NCI-H1048 (cell line): Measurements from ENCODE around the gene ABHD6.
"Not testable (repeated sequence)": the region's sequence is repeated elsewhere in the genome, so short reads cannot be mapped to it uniquely, and the experiment has no call there.

Experiments
- DNase-seq: peaks from one replicate; lab custom pipeline; 2025; lab: John Stamatoyannopoulos, UW

ABHD6 gene, protein sequence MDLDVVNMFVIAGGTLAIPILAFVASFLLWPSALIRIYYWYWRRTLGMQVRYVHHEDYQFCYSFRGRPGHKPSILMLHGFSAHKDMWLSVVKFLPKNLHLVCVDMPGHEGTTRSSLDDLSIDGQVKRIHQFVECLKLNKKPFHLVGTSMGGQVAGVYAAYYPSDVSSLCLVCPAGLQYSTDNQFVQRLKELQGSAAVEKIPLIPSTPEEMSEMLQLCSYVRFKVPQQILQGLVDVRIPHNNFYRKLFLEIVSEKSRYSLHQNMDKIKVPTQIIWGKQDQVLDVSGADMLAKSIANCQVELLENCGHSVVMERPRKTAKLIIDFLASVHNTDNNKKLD

DNA sequence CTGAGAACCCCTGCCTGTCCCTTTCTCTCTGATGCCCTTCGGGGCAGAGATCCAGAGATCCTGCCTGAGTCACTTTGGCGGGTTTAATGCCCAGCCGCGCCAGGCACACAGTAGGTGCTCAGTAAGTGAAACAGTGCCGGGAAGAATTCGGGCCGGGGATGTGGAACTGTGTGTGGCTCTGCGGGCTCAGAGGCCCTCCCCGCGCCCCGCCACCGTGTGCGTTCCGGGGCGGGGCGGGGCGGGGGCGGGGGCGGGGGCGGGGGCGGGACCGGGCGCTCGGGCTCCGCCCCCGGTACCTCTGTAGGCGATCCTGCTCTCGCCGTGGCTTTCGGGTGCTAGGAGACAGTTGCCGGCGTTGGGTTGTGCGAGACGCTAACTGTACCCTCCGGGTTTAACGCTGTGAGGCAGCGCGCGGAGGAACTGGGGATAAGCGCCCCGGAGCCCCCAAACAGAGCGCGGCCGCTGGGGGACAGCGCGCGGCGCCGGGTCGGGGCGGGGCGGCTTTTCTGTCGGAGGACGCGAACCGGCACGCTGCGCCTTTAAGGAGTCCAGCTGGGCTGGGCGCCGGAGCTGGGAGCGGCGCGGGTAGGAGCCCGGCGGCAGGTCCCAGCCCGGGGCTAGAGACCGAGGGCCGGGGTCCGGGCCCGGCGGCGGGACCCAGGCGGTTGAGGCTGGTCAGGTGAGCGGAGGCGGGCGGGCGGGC is at the start of gene ABHD6:
ABHD6 (plus strand) TSS at position 555 of the 703 bp plus-strand sequence. CDS start 18,795 bp downstream, outside the sequence.
- peak; percentile 32 for DNase-seq

DNA sequence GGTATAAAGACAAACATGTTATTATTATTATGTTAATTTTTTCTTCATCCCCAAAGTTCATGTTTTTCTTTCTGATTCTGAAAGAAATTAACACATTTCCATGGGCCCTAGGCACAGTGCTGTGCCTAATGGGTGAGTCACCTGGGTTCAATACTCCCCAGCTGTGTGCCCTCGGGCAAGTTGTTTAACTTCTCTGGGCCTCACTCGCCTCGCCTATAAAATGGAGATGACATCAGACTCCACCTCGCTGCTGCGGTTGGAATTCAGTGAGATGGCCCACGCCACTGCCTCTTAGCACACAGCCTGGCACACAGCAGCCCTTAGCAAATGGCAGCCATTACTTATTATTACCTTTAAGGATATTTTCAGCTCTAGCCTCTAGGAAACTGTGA is 49.4 kb upstream of the ABHD6 start:
- no peak for DNase-seq

DNA sequence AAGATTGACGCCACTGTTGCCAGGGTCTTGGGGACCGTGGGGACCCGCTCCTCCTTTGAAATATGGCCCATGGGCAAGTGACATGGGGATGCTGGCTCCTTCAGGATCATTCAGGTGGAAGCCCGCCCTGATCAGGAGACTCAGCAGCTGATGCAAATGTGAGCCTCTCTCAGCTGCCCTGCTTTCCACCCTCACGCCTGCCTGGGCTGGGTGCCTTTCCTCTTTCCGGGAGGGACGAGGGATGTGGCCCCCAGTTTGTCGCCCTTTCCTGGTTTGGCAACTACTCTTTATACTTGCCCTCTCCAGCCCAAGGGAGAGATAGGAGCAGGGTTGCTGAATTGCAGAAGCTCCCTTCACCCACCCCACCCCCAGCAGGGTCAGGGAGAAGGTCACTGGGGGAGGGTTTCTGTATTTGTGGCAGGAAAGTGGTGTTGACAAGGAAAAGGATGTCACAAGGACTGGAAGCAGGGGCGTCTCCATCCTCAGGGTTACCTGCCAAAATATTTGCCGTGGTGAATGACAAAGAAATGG is 48.6 kb upstream of the ABHD6 start:
- no peak for DNase-seq

DNA sequence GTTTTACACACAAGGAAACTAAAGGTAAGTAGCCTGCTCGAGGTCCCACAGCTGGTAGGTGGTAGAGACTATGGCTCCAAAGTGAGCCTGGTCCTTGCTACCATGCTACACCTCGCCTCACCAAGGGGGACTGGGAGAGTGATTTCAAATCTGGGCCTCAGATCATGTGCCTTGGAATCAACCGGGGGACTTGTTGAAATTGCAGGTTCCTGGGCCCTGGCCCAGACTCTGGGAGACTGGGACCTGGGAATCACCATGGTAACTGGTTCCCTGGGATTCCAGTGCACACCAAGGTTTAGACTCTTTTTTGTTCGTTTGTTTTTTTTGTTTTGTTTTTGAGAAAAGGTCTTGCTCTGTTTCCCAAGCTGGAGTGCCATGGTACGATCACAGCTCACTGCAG is 47.9 kb upstream of the ABHD6 start:
- DNase-seq, result no peak

DNA sequence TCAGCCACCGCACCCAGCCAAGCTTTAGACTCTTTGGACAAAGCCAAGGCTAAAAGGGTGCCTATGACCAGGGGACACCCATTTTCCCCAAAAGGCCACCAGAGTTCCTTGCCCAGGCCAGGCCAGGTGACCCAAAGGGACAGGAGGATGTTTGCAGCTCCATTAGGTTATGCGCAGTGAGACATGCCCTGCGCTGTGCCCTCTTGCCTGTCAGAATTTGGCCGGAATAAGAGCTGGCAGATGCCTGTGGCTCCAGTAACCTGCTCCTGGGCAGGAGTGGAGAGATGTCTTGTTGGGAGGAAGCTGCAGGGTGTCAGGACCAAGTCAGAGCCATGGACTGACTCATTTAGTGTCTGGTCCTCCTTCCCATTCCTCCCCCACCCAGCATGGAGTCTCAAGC is 47.3 kb upstream of the ABHD6 start:
- no peak for DNase-seq

DNA sequence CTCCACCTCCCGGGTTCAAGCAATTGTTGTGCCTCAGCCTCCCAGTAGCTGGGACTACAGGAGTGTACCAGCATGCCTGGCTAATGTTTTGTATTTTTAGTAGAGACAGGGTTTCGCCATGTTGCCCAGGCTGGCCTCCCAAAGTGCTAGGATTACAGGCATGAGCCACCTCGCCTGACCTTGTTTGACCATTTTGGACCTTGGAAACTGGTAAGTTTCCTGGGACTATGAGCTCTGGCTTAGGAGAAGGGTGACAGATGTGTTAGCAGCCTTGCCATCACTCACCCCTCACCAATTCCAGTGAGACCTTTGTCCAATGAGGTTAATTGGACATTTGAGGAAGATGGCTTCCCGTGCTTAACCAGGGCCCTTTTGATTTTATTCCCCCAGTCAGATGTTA is 46.7 kb upstream of the ABHD6 start:
- no peak for DNase-seq

DNA sequence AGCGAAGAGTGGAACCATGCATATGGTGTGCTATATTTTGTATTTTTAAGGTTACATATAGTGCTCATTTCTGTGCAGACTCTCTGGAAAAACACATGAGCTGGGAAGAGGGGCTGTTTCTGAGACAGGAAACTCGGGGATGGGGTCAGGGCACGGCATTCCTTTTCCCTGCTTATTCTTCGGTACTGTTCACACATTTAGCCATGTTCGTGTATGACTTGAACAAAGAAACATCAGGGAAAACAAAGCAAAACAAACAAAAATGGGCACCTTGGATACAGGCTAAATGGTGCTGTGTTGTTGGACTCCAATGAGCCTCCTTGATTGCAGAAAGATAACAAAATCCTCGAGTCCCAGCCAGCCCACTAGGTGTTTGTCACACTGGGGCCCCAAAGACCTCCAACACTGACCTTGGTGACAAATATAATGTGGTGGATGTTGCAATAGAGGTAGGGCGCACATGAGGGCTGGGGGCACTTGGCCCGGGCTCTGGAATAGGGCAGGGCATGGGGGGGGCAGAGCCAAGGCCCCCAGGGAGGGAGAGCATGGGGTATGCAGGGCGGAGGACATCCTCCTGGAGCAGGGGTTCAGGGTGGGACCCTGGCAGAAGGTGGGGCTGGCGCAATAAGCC is 46.1 kb upstream of the ABHD6 start:
- no peak for DNase-seq

DNA sequence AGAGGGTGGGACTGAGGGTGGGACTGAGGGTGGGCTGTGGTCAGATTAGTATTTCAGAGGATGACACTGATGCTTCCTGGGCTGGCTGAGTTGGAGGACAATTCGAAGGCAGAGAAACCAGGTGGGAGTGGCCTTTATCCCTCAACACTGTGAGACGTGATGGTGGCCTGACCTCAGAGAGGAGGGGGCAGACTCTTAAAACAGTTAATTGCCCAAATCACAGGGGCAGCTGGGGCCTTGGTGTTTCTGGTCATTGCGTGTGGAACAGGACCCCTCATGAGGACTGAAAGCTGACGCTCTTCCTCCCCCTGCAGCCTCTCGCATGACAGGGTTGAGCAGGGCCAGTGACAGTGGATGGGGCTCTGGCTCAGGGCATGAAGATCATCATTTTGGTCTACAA is 45.5 kb upstream of the ABHD6 start:
- DNase-seq, result no peak

DNA sequence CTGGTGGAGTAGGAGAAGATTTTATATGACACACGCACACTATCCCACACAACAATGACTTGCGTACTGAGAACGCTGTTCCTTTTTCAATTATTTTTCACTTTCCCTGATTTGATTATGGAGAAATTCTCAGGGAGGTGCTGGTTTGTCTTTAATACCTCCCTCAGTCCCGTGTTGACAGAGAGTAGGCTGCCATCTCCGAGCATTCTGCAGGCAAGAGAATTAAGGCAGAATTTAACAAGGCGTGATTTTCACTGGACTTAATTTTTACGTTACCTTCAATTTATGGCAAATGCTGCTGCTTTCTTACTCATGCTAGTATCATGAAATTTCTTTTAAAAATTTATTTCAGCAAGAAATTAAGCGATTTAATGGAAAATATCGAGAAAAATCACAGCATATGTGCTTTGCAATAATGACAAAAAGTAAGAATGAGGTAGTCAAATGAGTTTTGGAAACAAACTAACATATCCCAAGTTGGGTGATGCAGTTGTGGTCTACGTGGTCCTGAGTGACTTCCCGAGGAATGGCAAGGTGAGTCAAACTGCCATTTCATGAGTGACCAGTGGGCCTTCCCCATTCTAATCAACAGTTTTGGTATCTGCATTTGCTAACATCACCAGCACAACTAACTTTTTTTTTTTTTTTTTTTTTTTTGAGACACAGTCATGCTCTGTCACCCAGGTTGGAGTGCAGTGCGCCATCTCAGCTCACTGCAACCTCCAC is 43.7 kb upstream of the ABHD6 start:
- DNase-seq, result no peak

DNA sequence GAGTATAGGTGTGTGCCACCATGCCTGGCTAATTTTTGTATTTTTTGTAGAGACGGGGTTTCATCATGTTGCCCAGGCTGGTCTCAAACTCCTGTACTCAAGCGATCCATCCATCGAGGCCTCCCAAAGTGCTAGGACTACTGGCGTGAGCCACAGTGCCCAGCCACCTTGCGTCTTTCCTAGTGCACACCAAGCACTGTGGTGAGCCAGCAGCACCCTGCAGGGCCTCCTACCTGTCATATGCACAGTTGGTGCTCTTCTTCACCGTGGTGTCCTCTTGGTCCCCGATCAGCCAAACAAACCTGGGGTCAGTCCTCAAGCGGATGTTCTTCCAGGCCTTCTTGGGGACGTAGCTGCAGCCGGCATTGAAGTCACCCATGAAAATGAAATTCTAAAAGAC is 40.0 kb upstream of the ABHD6 start:
- no peak for DNase-seq

DNA sequence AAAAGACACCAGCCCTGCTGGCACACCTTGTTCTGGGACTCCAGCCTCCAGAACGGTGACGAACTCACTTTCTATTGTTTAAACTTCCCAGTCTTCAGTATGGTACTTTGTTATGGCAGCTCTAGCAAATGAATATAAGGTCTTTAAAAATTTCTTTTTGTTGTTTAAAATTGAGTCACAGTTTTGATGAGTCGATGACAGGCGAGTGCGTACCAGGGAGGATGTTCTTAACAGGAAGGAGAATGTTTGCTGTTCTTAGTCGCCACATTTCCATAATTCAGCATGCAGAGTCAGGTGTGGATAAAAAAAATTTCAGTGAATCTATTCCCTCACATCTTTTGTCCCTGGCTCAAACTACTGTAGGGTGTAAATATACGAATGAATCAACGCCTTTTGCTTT is 39.2 kb upstream of the ABHD6 start:
- DNase-seq, result no peak

DNA sequence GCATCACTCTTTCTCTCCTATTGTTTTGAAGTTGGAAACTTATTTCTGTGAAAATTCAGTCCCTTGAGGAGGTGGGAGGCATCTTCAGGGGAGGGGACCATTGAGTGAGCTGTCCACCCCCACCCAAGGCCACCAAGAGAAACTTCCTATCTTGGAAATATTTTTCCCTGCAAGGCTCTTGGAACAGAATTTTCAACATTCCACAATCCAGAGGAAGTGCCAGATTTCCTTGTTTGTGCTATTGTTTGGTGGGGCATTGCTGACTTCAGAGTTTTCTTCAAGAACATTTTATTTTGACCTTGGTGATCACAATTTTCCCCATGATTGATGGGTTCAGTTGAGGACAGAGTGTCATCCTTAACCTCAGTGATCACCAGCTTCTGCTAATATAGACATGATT is 38.8 kb upstream of the ABHD6 start:
- DNase-seq, result no peak

DNA sequence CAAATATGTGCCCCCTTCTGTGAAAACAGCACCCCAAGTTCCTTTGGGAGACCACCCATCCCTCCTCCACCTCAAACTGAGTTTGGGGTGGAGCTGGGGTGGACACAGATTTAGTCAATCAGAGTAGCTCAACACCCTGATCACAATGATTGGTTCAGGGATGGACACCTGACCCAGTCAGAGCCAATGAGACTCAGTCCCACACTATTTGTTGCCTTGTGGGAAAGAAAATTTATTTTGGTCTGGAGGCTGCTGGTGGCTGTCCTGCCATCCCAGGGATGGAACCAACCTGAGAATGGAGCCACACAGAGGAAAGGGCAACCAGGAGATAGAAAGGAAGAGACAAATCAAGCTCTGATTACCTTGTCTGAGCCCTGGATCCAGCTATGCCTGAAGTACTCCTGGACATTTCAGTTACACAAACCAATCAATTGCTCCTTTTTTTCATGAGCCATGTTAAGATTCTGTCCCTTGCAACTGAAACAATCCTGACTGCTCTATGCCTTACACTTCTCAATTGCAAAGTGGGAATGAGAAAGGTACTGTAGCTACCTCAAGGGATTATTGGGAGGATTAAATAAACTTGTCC is 37.4 kb upstream of the ABHD6 start:
- no peak for DNase-seq

DNA sequence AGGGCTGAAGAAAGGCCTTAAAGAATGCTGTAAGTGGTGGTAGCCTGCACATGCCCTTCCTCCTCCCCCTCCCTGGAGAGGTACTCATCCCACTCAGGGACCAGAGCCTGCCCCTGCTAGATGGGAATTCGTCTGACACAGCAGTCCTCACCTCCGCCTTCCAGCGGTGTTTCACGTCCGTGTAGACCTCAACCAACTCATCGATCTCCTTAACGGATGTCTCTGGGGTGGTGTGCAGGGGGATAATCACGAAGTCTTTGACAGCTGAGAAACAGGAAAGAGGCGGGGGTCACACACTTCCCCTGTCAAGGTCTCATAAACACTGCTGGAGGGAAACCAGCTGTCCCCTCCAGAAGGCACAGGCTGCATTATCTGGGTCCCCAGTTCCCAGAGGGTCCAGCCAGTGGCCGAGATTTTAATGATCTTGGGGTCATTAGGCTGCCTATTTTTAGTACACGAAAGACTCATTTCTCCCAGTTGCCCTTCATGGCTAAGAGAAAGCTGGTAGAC is 36.7 kb upstream of the ABHD6 start:
- no peak for DNase-seq

DNA sequence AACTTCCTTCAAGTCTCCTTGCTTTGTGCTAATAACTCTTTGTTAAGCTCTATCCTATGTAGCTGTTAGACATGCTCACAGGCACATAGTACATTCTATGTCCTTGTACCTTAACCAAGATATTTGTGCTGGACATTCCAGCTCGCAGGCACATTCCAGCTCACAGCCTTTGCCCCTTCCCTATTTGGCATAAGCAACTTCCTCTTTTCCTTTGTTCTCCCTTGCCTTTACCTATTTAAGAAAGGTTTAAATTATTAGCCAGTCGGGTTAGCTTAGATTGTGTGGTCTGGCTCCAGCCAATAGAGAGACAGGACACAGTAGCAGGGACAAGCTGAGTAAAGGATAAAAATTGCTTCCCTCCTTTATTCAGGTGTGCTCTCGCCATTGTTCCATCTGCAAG is 36.1 kb upstream of the ABHD6 start:
- DNase-seq, result not testable (repeated sequence)

DNA sequence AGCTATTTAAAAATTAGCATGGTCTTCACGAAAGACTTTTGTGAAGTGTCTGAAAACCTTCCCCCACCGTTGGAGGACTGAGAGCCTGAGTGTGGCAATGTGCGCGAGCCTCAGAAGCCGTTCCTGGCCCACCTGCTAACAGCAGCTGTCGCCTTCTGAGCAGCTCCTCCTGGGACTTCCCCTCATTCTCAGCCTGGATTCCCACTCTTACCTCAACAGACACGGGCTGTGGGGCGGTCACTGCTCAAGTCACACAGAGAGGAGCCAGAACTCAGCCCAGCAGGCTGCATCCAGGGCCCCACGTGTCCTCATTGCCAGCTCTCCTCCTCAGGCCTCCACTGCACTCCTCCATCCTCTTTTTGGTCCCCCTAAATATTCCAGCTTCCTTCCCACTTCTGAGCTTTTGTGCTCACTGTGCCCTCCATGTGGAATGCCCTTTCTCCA is 34.7 kb upstream of the ABHD6 start:
- DNase-seq, result no peak

DNA sequence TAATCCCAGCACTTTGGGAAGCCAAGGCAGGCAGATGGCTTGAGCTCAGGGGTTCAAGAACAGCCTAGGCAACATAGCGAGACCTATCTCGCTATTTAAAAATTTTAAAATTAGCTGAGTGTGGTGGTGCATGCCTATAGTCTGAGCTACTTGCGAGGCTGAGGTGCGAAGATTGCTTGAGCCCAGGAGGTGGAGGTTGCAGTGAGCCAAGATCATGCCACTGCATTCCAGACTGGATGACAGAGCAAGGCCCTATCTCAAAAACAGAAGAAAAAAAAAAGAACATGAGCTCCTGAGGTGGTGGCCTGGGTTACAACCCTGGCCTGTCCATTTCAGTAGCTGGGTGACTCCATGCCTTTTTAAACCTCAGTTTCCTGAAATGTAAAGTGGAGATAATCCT is 34.1 kb upstream of the ABHD6 start:
- DNase-seq, result no peak

DNA sequence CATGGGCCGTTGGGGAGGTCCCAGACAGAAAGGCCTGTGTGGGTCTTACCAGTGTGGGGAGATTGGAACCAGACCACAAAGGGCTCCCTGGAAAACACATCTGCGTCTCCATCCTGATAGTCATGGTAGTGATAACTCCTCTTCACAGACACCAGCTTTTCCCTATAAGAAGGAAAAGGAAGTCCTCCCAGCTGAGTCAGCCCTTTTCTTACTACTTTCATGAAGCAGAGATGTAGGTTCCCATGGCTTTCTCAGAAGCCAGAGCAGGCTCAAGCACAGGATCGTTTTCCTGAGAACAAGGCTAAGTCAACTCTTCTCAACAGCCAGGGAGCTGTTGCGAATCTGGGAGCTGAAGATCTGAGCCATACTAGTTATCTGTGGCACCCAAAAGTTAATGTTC is 32.9 kb upstream of the ABHD6 start:
- no peak for DNase-seq

DNA sequence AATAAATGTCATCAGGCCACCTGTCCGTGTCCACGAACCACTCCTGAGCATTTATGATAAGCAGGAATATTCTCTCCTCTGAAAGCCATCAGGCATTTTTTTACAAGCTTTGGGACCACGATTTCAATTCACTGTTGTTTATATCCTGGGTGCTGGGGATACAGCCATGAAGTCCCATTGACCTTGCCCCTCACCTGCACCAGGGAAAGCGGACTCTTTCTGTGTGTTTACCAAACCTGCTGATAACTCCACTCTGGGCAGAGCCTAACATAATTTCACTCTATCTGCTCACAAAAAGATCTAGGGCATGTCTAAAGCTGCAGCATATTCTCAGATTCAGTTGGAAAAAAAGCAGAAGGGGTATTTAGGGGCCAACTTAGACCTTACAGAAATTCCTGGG is 31.6 kb upstream of the ABHD6 start:
- no peak for DNase-seq

DNA sequence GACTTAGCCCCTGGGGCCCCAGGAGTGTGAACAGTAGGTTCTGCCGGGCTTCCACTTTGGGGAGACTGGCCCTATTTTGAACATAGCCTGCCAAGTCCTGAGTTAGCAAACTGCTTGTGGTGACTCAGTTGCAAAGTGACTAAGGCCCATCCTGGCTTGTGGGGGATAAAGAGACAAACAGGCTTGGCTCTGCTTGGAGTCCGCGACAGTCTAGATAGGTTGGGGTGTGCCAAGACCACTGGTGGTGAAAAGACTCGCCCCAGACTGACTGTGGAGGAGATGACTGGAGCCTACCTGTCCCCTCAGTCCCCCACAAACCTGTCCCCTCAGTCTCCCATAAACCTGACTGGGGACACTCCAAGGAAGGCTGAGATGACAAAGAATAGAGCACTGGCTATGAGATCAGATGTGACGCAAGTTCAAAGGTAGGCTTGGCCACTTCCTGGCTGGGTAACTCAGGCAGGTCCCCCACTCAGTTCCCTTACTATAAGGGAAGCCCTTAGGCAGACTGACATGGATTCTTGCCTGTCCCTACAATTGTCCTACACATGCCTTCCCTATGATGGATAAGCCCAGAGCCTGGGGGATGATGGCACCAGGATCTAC is 31.1 kb upstream of the ABHD6 start:
- no peak for DNase-seq

DNA sequence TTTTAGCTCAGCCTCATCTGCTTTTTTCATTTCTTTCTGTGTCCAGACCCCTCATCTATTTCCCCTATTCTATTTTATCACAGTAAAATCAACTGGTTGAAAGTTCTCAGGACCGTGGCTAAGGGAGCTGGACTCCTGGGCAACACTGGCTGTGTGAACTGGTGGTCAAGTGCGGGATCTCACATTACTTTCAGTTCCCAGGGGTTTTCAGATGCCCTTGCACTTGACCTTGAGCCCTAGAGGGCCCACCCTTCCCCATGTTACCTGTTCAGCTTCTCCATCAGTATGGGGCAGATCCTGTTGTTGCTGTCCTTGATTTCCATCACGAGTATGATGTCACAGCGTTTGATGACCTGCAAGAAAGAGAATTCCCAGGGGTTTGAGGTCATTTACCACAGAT is 29.6 kb upstream of the ABHD6 start:
- no peak for DNase-seq
